T-cell (primary cell): Measurements from ENCODE around the gene ILDR2. TPM values are rescaled to one million over a fixed set of nuclear protein-coding genes. Genes with fewer than 3 reads are reported as not detected.
A peak's percentile ranks its signal among the peaks of the same experiment; 100 is the strongest.
"Not testable (repeated sequence)": the region's sequence is repeated elsewhere in the genome, so short reads cannot be mapped to it uniquely, and the experiment has no call there.

ENCODE experiments used
- ATAC-seq, 4 experiments: fragments of 200-7000 bp in 3 of 4; fragments of 150-1000 bp in 1 of 4; cut with Tn5 transposase; replicated peaks in 1 of 4; 1 replicate in 3 of 4; 2 replicates in 1 of 4; pipeline ENCODE4 v1.10.0; 2021; ENCODE audit warnings: moderate library complexity in 3 of 4, mild to moderate bottlenecking in 2 of 4, moderate number of reproducible peaks in 1 of 4
- CTCF ChIA-PET, 2 donors: fragments of 300-600 bp; sonication (Branson Sonifier 250); formaldehyde crosslinking; loops; one replicate each; lab custom pipeline; 2022; ENCODE audit warnings: antibody characterized with exemption in 2 of 2; lab: Charles Lee
- POLR2A ChIA-PET, 2 donors: fragments of 300-600 bp; sonication (Branson Sonifier 250); formaldehyde crosslinking; loops; one replicate each; lab custom pipeline; 2022; ENCODE audit warnings: antibody characterized with exemption in 2 of 2; lab: Charles Lee
- DNase-seq, 35 experiments: peaks; one replicate each; pipeline versions ENCODE4 v3.0.0 to v3.0.0-alpha.2; 2013 to 2023
- H3K27ac ChIP-seq: one replicate; pipeline ENCODE4 v1.5.1; 2013; ENCODE audit warnings: low read length
- H3K27me3 ChIP-seq, 2 experiments: replicated peaks in 1 of 2; 1 replicate in 1 of 2; 2 replicates in 1 of 2; pipeline versions ENCODE4 v1.6.1 to v1.7.0; 2013; ENCODE audit warnings: low read length in 1 of 2, mixed read lengths in 1 of 2; ENCODE audit not compliant: control insufficient read depth in 2 of 2, insufficient read depth in 2 of 2; ENCODE audit errors: extremely low read depth in 1 of 2
- H3K36me3 ChIP-seq, 2 donors: 1 replicate in 1 of 2; 2 replicates in 1 of 2; pipeline versions ENCODE4 v1.6.1 to v1.7.0; 2013; ENCODE audit warnings: low read length in 1 of 2; ENCODE audit not compliant: control insufficient read depth in 2 of 2, insufficient read depth in 1 of 2; ENCODE audit errors: extremely low read depth in 1 of 2
- H3K4me1 ChIP-seq, 2 experiments: 1 replicate in 1 of 2; 2 replicates in 1 of 2; pipeline versions ENCODE4 v1.6.1 to v1.7.0; 2013; ENCODE audit warnings: low read length in 2 of 2, mixed read lengths in 1 of 2; ENCODE audit not compliant: insufficient read depth in 2 of 2, control insufficient read depth in 1 of 2; ENCODE audit errors: extremely low read depth in 1 of 2
- H3K4me3 ChIP-seq, 2 donors: 1 replicate in 1 of 2; 2 replicates in 1 of 2; pipeline versions ENCODE4 v1.5.1 to v1.7.0; 2013; ENCODE audit warnings: mild to moderate bottlenecking in 2 of 2, low read length in 1 of 2, moderate library complexity in 1 of 2; ENCODE audit not compliant: control insufficient read depth in 1 of 2; ENCODE audit errors: extremely low read depth in 1 of 2
- H3K9me3 ChIP-seq: 2 replicates; pipeline ENCODE4 v1.7.0; 2013
- H3K27ac Mint-ChIP-seq, 2 donors: one replicate each; pipeline ENCODE4 v1.8.0; 2020 to 2021; ENCODE audit warnings: mild to moderate bottlenecking in 2 of 2, mixed read lengths in 2 of 2
- H3K27me3 Mint-ChIP-seq, 2 donors: one replicate each; pipeline ENCODE4 v1.8.0; 2021 to 2022; ENCODE audit warnings: mixed read lengths in 2 of 2
- H3K36me3 Mint-ChIP-seq: one replicate; pipeline ENCODE4 v1.8.0; 2021; ENCODE audit warnings: mixed read lengths
- H3K4me1 Mint-ChIP-seq, 3 donors: one replicate each; pipeline ENCODE4 v1.8.0; 2020 to 2022; ENCODE audit warnings: mixed read lengths in 3 of 3, mild to moderate bottlenecking in 1 of 3
- H3K4me3 Mint-ChIP-seq, 3 donors: one replicate each; pipeline ENCODE4 v1.8.0; 2020 to 2022; ENCODE audit warnings: mild to moderate bottlenecking in 3 of 3, mixed read lengths in 3 of 3, moderate library complexity in 3 of 3
- H3K9me3 Mint-ChIP-seq, 3 donors: one replicate each; pipeline ENCODE4 v1.8.0; 2020 to 2022; ENCODE audit warnings: mixed read lengths in 3 of 3
- WGBS: methylation state at CpG from one replicate; pipeline ENCODE4 v1.1.5; 2013; ENCODE audit warnings: missing lambda C conversion rate; ENCODE audit not compliant: insufficient coverage; 5-methylcytosine and 5-hydroxymethylcytosine counted together
- total RNA-seq, 35 experiments: library from RNA in 6 of 35; stranded (reverse) in 6 of 35; fragments of 120-200 nt in 1 of 35; gene quantifications; one replicate each; pipeline versions ENCODE4 v1.2.1 to v1.2.4 and lab custom pipeline; 2013 to 2026

The ILDR2 gene
- total RNA-seq, 5 donors from 2014 or later (not counting 1 experiment from before 2014, with no cell fraction given), result 0.13 to 0.61 (median 0.30) TPM

- no peak overlapping the region for H3K27ac ChIP-seq
- DNase-seq (no peak), ATAC-seq (no peak)
- WGBS, result no CpG with 5 or more reads among the region's 2 CpGs
- Mint-ChIP-seq H3K27me3 (peaks cover 23 to 29% of the 10 kb centered on the region in 2 donors), H3K4me1 (peaks cover 14 to 19% (median 16%) of the 10 kb centered on the region in 3 donors), H3K9me3 (no peaks in the 10 kb centered on the region), H3K4me3 (no peak overlapping the region), H3K27ac (no peak overlapping the region), H3K36me3 (no peaks in the 10 kb centered on the region)
- no peaks in the 10 kb centered on the region for H3K36me3 ChIP-seq
- ChIA-PET POLR2A (no interaction called here), CTCF (interaction anchor here (0.5 to 3.7 kb wide), 2 partner anchors 28 to 1285 kb away, joined by 4 to 12 read pairs; no protein-coding TSS in a partner anchor)
- H3K27me3 ChIP-seq, result peaks cover 0 to 23% of the 10 kb centered on the region in 2 experiments
- peaks cover 0 to 14% of the 10 kb centered on the region in 2 experiments for H3K4me1 ChIP-seq
- H3K4me3 ChIP-seq, result no peak overlapping the region
- no peaks in the 10 kb centered on the region for H3K9me3 ChIP-seq
Measured at GRCh38 chr1:166882893-166883292, 92.4 kb downstream of the ILDR2 start.

- H3K36me3 Mint-ChIP-seq, H3K27ac ChIP-seq, H3K27ac Mint-ChIP-seq, POLR2A ChIA-PET, H3K4me3 Mint-ChIP-seq, H3K4me3 ChIP-seq, H3K9me3 ChIP-seq, H3K36me3 ChIP-seq, H3K27me3 Mint-ChIP-seq, H3K9me3 Mint-ChIP-seq, H3K27me3 ChIP-seq, DNase-seq, ATAC-seq: not testable (repeated sequence)
- peaks cover 13 to 16% of the 10 kb centered on the region in 2 experiments for H3K4me1 ChIP-seq
- peaks cover 26 to 34% (median 32%) of the 10 kb centered on the region in 3 donors for H3K4me1 Mint-ChIP-seq
- WGBS, result 91% methylated on average over 8 of the region's 21 CpGs
- CTCF ChIA-PET, result interaction anchor here in 1 of 2 donors (0.6 to 1.7 kb wide), 2 partner anchors 31 to 1484 kb away, joined by 6 to 8 read pairs; no protein-coding TSS in a partner anchor
Measured at GRCh38 chr1:166878173-166878917, 97.0 kb downstream of the ILDR2 start.

GRCh38 chr1:166876540-166876838, 98.9 kb downstream of the ILDR2 start:
- Histone ChIP-seq H3K27ac (peak overlapping the region; percentile 75), H3K27me3 (no peaks in the 10 kb centered on the region), H3K4me3 (peak overlapping the region; percentile 5 to 75), H3K36me3 (no peaks in the 10 kb centered on the region), H3K4me1 (peaks cover 13 to 16% of the 10 kb centered on the region in 2 experiments), H3K9me3 (no peaks in the 10 kb centered on the region)
- H3K9me3 Mint-ChIP-seq, result no peaks in the 10 kb centered on the region
- H3K4me1 Mint-ChIP-seq, result peaks cover 43 to 48% (median 47%) of the 10 kb centered on the region in 3 donors
- peak overlapping the region; percentile 89 to 98 (median 98) for H3K4me3 Mint-ChIP-seq
- ATAC-seq, result peak in 2 of 4 experiments; percentile 0 to 5
- no peak for DNase-seq
- POLR2A ChIA-PET, result interaction anchor here in 1 of 2 donors (0.7 kb wide), 1 partner anchor 344 kb away, joined by 7 read pairs; the partner anchor contains the start of gene POU2F1
- peaks cover 3% of the 10 kb centered on the region for H3K36me3 Mint-ChIP-seq
- WGBS, result 0% methylated on average over 1 of the region's 7 CpGs
- no peaks in the 10 kb centered on the region for H3K27me3 Mint-ChIP-seq
- CTCF ChIA-PET, result interaction anchor here (0.6 to 2.2 kb wide), 8 partner anchors 9 to 928 kb away, joined by 3 to 15 read pairs (median 4); partner anchors contain the start of genes CD247 (in 1 of the 2), POGK (in 1 of the 2) and POU2F1 (in 1 of the 2)
- peak overlapping the region; percentile 98 to 99 for H3K27ac Mint-ChIP-seq

- ATAC-seq, result peak; percentile 91 to 94 (median 93)
- H3K27ac Mint-ChIP-seq, result peak within 1 kb of the TSS; percentile 98 to 99
Measured at GRCh38 chr1:166875734-166876539, 99.4 kb downstream of the ILDR2 start, which contains the start of gene TADA1. Gene TADA1 (minus strand): TSS chr1:166876264. CDS start chr1:166876233, 31 bp downstream.

GRCh38 chr1:166875302-166875733, 100.0 kb downstream of the ILDR2 start:
- Histone ChIP-seq H3K27ac (peak overlapping the region; percentile 75), H3K4me1 (peaks cover 13 to 16% of the 10 kb centered on the region in 2 experiments), H3K27me3 (no peaks in the 10 kb centered on the region), H3K36me3 (no peaks in the 10 kb centered on the region), H3K9me3 (no peaks in the 10 kb centered on the region), H3K4me3 (peak overlapping the region; percentile 71 to 75)
- peaks cover 3% of the 10 kb centered on the region for H3K36me3 Mint-ChIP-seq
- peak overlapping the region; percentile 89 to 98 (median 98) for H3K4me3 Mint-ChIP-seq
- ChIA-PET CTCF (interaction anchor here in 1 of 2 donors (0.8 to 2.2 kb wide), 5 partner anchors 21 to 345 kb away, joined by 3 to 15 read pairs (median 7); partner anchors contain the start of genes POGK and POU2F1), POLR2A (no interaction called here)
- H3K9me3 Mint-ChIP-seq, result no peaks in the 10 kb centered on the region
- no peak for ATAC-seq
- no peak for DNase-seq
- 27% methylated on average over 4 of the region's 8 CpGs for WGBS
- H3K27ac Mint-ChIP-seq, result peak overlapping the region; percentile 25 to 81
- peaks cover 46 to 57% (median 53%) of the 10 kb centered on the region in 3 donors for H3K4me1 Mint-ChIP-seq
- H3K27me3 Mint-ChIP-seq, result no peaks in the 10 kb centered on the region

More at GRCh38 chr1:166875734-166876539, 99.4 kb downstream of the ILDR2 start, which contains the start of gene TADA1:
- Histone ChIP-seq H3K27ac (peak within 1 kb of the TSS; percentile 75), H3K4me3 (peak within 1 kb of the TSS; percentile 71 to 75), H3K9me3 (no peaks in the 10 kb centered on the region), H3K36me3 (no peaks in the 10 kb centered on the region), H3K4me1 (peaks cover 13 to 16% of the 10 kb centered on the region in 2 experiments), H3K27me3 (no peaks in the 10 kb centered on the region)
- H3K4me3 Mint-ChIP-seq, result peak within 1 kb of the TSS; percentile 89 to 98 (median 98)
- POLR2A ChIA-PET, result interaction anchor here in 1 of 2 donors (0.7 kb wide), 1 partner anchor 344 kb away, joined by 7 read pairs; the partner anchor contains the start of gene POU2F1
- CTCF ChIA-PET, result interaction anchor here (0.6 to 2.2 kb wide), 9 partner anchors 9 to 928 kb away, joined by 3 to 15 read pairs (median 4); partner anchors contain the start of genes CD247 (in 1 of the 2), POGK (in 1 of the 2) and POU2F1 (in 1 of the 2)
- peaks cover 3% of the 10 kb centered on the region for H3K36me3 Mint-ChIP-seq
- H3K27me3 Mint-ChIP-seq, result no peaks in the 10 kb centered on the region
- under 1% methylated on average over 84 of the region's 84 CpGs for WGBS
- peaks cover 43 to 53% (median 50%) of the 10 kb centered on the region in 3 donors for H3K4me1 Mint-ChIP-seq
- H3K9me3 Mint-ChIP-seq, result no peaks in the 10 kb centered on the region
- peak; percentile 93 to 100 (median 99) for DNase-seq
